ENCODE measurements around the gene MUC5B. TPM values are rescaled to one million over a fixed set of nuclear protein-coding genes. Genes with fewer than 3 reads are reported as not detected.

MUC5B gene
- polyA plus RNA-seq (2012; ENCODE audit: insufficient read length, low read depth): 0.10 TPM

DNA sequence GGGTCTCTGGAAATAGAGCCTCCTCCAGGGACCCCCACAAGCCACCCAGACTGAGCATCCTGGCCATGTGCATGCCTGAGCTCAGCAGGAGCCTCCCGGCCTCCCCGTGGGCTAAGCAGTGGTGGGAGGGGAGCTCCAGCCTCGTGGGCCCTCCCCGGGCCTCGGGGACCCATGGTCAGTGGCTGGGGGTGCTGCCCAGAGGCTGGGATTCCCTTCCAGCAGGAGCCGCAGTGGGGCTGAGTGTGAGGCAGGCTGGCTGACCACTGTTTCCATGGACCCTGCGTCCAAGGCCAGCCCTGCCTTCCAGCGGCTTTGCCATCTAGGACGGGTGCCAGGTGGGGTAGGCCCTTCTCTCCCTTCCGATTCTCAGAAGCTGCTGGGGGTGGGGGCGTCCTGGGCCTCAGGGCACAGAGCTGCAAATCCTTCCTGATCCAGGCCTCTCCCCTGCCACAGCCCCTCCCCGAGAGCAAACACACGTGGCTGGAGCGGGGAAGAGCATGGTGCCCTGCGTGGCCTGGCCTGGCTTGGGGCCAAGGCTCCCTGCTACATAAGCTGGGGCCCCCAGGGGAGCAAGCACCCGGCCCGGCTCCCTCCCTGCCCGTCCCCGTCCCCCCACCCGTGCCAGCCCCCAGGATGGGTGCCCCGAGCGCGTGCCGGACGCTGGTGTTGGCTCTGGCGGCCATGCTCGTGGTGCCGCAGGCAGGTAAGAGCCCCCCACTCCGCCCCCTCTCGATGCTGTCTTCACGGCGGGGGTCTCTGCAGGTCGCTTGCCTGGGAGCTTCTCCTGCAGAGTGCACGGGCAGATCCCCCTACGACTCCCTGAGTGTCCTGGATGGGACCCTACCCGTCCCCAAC is at the start of gene MUC5B:
TSS of gene MUC5B (plus strand) at position 576 of the 855 bp plus-strand sequence. CDS start at position 634, 58 bp downstream.
- no peak for TF ChIP-seq POLR2AphosphoS5 (IDR thresholded peaks at IDR 0.05; ENCODE audit: low read depth, low read length)

DNA sequence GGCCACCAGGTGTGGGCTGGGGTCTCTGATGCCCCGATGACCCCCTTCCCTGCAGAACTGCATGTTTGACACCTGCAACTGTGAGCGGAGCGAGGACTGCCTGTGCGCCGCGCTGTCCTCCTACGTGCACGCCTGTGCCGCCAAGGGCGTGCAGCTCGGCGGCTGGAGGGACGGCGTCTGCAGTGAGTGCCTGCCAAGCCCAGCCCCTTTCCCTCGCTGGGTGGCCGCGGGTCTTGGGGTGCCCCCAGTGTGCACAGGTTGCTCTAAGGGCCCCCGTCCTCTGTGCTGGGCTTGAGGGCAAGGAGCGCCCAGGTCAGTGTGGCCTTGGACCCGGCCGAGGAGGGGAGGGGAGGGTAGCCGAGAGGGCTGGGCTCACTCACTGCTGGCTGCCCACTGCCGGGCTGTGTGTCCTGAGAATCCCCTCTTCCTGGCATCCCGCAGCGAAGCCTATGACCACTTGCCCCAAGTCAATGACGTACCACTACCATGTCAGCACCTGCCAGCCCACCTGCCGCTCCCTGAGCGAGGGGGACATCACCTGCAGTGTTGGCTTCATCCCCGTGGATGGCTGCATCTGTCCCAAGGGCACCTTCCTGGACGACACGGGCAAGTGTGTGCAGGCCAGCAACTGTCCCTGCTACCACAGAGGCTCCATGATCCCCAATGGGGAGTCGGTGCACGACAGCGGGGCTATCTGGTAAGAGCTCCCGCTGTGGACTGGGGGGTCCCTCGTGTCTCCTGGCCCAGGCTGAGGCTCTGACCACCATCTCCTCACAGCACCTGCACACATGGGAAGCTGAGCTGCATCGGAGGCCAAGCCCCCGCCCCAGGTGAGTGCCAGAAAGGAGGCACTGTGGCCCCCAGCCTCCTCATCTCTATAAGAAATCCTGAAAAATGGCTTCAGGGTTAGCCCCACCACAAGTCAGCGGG is 48.2 kb upstream of the MUC5B start:
- TF ChIP-seq TAF1 (IDR thresholded peaks at IDR 0.05; ENCODE audit: borderline replicate concordance, insufficient read depth, low read length) (no peak), SIN3A (IDR thresholded peaks at IDR 0.05; ENCODE audit: borderline replicate concordance, insufficient read depth, low read length) (no peak), POLR2AphosphoS5 (IDR thresholded peaks at IDR 0.05; ENCODE audit: low read depth, low read length) (no peak), FOXP2 (optimal IDR thresholded peaks at IDR 0.05; ENCODE audit: borderline replicate concordance, extremely low read depth, extremely low read length, insufficient read depth) (no peak)
- TF ChIP-seq, protein P1, sequence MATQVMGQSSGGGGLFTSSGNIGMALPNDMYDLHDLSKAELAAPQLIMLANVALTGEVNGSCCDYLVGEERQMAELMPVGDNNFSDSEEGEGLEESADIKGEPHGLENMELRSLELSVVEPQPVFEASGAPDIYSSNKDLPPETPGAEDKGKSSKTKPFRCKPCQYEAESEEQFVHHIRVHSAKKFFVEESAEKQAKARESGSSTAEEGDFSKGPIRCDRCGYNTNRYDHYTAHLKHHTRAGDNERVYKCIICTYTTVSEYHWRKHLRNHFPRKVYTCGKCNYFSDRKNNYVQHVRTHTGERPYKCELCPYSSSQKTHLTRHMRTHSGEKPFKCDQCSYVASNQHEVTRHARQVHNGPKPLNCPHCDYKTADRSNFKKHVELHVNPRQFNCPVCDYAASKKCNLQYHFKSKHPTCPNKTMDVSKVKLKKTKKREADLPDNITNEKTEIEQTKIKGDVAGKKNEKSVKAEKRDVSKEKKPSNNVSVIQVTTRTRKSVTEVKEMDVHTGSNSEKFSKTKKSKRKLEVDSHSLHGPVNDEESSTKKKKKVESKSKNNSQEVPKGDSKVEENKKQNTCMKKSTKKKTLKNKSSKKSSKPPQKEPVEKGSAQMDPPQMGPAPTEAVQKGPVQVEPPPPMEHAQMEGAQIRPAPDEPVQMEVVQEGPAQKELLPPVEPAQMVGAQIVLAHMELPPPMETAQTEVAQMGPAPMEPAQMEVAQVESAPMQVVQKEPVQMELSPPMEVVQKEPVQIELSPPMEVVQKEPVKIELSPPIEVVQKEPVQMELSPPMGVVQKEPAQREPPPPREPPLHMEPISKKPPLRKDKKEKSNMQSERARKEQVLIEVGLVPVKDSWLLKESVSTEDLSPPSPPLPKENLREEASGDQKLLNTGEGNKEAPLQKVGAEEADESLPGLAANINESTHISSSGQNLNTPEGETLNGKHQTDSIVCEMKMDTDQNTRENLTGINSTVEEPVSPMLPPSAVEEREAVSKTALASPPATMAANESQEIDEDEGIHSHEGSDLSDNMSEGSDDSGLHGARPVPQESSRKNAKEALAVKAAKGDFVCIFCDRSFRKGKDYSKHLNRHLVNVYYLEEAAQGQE (IDR thresholded peaks at IDR 0.05; ENCODE audit: insufficient read depth in 1 of 2, low read depth in 2 of 2, low read length in 2 of 2): no peak

DNA sequence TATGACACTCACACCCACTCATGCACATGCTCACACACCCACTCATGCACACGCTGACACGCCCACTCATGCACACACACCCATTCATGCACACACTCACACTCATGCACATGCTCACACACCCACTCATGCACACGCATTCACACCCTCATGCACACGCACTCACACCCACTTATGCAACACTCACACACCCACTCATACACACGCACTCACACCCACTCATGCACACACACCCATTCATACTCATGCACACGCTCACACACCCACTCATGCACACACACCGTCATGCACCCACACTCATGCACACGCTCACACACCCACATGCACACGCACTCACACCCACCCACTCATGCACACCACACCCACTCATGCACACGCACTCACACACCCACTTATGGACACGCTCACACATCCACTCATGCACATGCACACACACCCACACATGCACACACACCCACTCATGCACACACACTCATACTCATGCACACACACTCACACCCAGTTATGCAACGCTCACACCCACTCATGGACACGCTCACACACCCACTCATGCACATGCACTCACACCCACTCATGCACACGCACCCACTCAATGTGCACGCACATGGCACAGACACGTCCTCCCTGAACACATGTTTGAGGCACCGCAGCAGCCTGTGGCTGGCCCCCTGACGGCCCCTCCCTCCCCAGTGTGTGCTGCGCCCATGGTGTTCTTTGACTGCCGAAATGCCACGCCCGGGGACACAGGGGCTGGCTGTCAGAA is 47.2 kb upstream of the MUC5B start:
- TF ChIP-seq, protein P1 (IDR thresholded peaks at IDR 0.05; ENCODE audit: insufficient read depth in 1 of 2, low read depth in 2 of 2, low read length in 2 of 2): no peak
- TF ChIP-seq SIN3A (IDR thresholded peaks at IDR 0.05; ENCODE audit: borderline replicate concordance, insufficient read depth, low read length): no peak
- TF ChIP-seq TAF1 (IDR thresholded peaks at IDR 0.05; ENCODE audit: borderline replicate concordance, insufficient read depth, low read length): no peak
- no peak for TF ChIP-seq POLR2AphosphoS5 (IDR thresholded peaks at IDR 0.05; ENCODE audit: low read depth, low read length)
- TF ChIP-seq FOXP2 (optimal IDR thresholded peaks at IDR 0.05; ENCODE audit: borderline replicate concordance, extremely low read depth, extremely low read length, insufficient read depth): no peak

GRCh38 chr11:1176224-1177019 is 46.4 kb upstream of the MUC5B start:
- TF ChIP-seq, protein P1 (IDR thresholded peaks at IDR 0.05; ENCODE audit: insufficient read depth in 1 of 2, low read depth in 2 of 2, low read length in 2 of 2): no peak
- TF ChIP-seq TAF1 (IDR thresholded peaks at IDR 0.05; ENCODE audit: borderline replicate concordance, insufficient read depth, low read length): no peak
- TF ChIP-seq POLR2AphosphoS5 (IDR thresholded peaks at IDR 0.05; ENCODE audit: low read depth, low read length): no peak
- no peak for TF ChIP-seq FOXP2 (optimal IDR thresholded peaks at IDR 0.05; ENCODE audit: borderline replicate concordance, extremely low read depth, extremely low read length, insufficient read depth)
- TF ChIP-seq SIN3A (IDR thresholded peaks at IDR 0.05; ENCODE audit: borderline replicate concordance, insufficient read depth, low read length): no peak
